GM10266 (cell line): Measurements from ENCODE around the gene SUGCT.

Experiments
- DNase-seq: peaks from one replicate; pipeline ENCODE4 v3.0.0; 2012; ENCODE audit errors: extremely low spot score
- CTCF ChIP-seq: IDR thresholded peaks from 2 replicates; pipeline ENCODE4 v1.5.1; 2012; ENCODE audit warnings: mild to moderate bottlenecking, low read depth; ENCODE audit not compliant: control insufficient read depth, insufficient read depth; ENCODE audit errors: missing control alignments

SUGCT gene

DNA sequence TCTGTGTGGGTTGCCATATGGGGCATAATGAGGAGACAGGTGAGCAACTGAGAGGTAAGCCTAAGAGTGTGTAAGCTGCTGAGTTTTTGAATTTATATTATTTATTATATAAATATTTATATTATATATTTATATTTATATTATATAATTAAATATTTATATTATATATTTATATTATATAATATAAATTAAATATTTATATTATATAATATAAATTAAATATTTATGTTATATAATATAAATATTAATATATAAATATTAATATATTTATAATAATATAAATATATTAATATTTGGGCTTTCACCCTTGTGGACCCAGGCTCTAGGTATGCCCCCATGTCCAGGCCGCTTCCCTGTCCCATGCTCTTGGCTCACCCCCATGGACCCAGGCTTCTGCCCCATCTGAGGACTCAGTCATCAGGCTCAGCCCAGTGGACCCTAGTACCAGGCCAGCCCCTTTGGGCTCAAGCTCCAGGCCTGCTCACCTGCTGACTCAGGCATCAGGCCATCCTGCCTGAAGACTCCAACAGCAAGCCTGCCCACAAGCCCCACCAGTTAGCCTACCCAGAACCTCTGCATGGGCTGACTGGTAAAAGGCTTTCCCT is 755.4 kb downstream of the SUGCT start:
- DNase-seq = no peak
- no peak for TF ChIP-seq CTCF

GRCh38 chr7:40891232-40891631 is 756.4 kb downstream of the SUGCT start:
- DNase-seq = no peak

DNA sequence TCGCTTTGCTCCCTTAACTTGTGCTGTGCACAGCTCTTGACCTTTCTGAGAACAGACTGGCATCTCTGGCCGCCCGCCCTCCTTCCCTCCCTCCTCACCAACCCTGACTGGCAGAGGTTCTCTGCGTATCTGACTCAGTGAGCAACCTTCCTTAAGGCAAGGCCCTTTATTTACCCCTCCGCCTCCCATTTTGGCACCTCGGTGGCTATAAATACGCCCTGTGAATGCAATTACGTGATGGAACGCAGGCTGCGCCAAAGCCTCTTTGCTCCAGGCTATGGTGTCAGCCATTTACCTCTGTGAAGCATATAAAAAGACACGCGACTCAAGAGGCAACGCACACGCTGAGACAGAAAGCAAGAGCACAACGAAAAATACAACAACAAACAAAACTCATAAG is 764.3 kb downstream of the SUGCT start:
- no peak for DNase-seq
- TF ChIP-seq CTCF = no peak

More at GRCh38 chr7:40891232-40891631, 756.4 kb downstream of the SUGCT start:
- TF ChIP-seq CTCF = no peak

DNA sequence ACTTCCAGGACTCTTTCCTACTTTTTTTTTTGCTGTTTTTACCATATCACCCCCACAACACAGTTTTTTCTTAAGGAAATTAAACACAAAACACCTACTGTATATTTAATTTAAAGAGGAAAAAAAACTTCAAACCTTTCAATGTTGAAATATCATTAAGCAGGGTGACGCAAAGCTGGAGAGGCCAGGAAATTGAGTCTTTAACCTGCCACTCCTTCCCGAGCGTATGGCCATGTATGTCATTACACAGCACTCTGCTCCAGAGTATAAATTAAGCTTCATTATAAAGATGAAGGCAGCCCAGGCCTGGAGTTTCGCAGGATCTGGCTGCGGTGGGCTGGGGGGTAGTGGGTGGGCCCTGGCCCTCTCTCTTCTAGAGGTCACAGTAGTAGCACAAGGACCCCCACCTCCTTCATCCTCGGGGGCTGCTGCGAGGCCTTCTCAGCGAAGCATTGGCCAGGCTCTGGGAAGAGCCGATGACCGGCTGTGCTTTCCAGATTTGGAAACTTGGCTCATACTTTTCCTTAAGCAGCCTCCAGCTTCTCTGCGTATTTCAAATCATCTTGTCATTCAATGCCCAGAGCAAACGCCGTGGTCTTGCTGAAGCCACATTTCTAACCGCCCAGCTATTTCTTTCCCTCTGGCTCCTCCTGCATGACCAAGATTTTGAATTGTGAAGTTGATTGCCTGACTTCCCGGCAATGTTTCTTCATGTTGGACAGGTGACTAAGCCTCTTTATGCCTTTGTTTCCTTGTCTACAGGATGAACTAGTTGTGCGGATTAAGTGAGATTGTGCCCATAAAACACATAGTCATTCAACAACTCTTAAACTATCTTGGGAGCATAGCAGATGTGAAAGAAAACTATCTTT is 765.1 kb downstream of the SUGCT start:
- DNase-seq = no peak
- no peak for TF ChIP-seq CTCF

DNA sequence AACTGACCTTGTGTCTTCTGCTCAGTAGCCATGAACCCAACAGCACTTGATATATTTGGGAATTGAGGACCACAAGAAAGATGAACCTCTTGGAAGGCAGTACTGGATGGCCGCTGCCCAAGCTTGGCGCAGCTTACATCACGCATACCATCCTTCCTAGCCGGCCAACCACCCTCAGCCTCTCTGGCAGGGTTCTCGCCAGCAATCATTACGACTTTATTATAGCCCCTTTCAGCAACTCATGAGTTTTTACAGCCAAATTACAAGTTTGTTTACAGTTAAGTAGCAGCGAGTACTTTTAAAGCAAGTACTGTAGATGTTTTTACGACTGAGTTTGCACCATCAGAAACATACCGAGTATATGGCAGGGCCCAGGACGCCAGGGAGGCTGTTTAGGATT is 769.1 kb downstream of the SUGCT start:
- TF ChIP-seq CTCF = no peak
- no peak for DNase-seq

GRCh38 chr7:40907286-40907685 is 772.5 kb downstream of the SUGCT start:
- no peak for DNase-seq
- no peak for TF ChIP-seq CTCF
